OCI-LY7 (cell line): Measurements from ENCODE around the gene ZCCHC3. TPM values are rescaled to one million over a fixed set of nuclear protein-coding genes. Genes with fewer than 3 reads are reported as not detected.

Source experiments
- BruUV-seq: library from RNA; stranded (reverse); fragments of 400-500 nt; replicated peaks from 2 replicates; lab custom pipeline; 2021; lab: Mats Ljungman, UMichigan
- CTCF ChIA-PET: fragments of 300-600 bp; sonication (Branson Sonifier 250); formaldehyde crosslinking; loops from one replicate; lab custom pipeline; 2022; ENCODE audit warnings: antibody characterized with exemption; ENCODE audit not compliant: unreplicated experiment; lab: Charles Lee
- POLR2A ChIA-PET: fragments of 300-600 bp; sonication (Branson Sonifier 250); formaldehyde crosslinking; loops from one replicate; lab custom pipeline; 2022; ENCODE audit warnings: antibody characterized with exemption; lab: Charles Lee
- DNase-seq: peaks from one replicate; pipeline ENCODE4 v3.0.0-alpha.2; 2015; ENCODE audit warnings: low spot score
- H2AFZ ChIP-seq: fragments of 200-600 bp; sonication (generic), shearing (Covaris generic); 2 replicates; pipeline ENCODE4 v1.6.1; 2014; ENCODE audit warnings: mild to moderate bottlenecking, antibody characterized with exemption, low read length, moderate library complexity
- H3K27ac ChIP-seq: fragments of 200-600 bp; sonication (generic); 2 replicates; pipeline ENCODE4 v1.5.1; 2014; ENCODE audit warnings: mixed run types, low read depth, mild to moderate bottlenecking, moderate library complexity, low read length, inconsistent platforms; ENCODE audit not compliant: poor library complexity, severe bottlenecking
- H3K36me3 ChIP-seq: fragments of 200-600 bp; sonication (generic); 2 replicates; pipeline ENCODE4 v1.6.1; 2014; ENCODE audit warnings: mild to moderate bottlenecking, antibody characterized with exemption, low read length, moderate library complexity, mixed read lengths; ENCODE audit not compliant: insufficient read depth
- H3K4me1 ChIP-seq: fragments of 200-600 bp; sonication (generic); 2 replicates; pipeline ENCODE4 v1.5.1; 2014; ENCODE audit warnings: mild to moderate bottlenecking, low read length; ENCODE audit not compliant: insufficient read depth, poor library complexity, severe bottlenecking
- H3K4me2 ChIP-seq: fragments of 200-600 bp; sonication (generic); 2 replicates; pipeline ENCODE4 v1.6.1; 2014; ENCODE audit warnings: mild to moderate bottlenecking, low read length
- H3K4me3 ChIP-seq: fragments of 200-600 bp; sonication (generic); 2 replicates; pipeline ENCODE4 v1.5.1; 2014; ENCODE audit warnings: mild to moderate bottlenecking, low read depth, low read length; ENCODE audit not compliant: poor library complexity, severe bottlenecking
- H3K79me2 ChIP-seq: fragments of 200-600 bp; sonication (generic); 2 replicates; pipeline ENCODE4 v1.6.1; 2016; ENCODE audit warnings: low read depth, mild to moderate bottlenecking, low read length, moderate library complexity, mixed read lengths; ENCODE audit not compliant: insufficient read depth
- H3K9me2 ChIP-seq: fragments of 200-600 bp; sonication (generic); 2 replicates; pipeline ENCODE4 v1.6.1; 2016; ENCODE audit warnings: mild to moderate bottlenecking, low read length, mixed read lengths; ENCODE audit not compliant: insufficient read depth
- H3K9me3 ChIP-seq: fragments of 200-600 bp; sonication (generic); 2 replicates; pipeline ENCODE4 v1.6.1; 2014; ENCODE audit warnings: mild to moderate bottlenecking, mixed run types, low read length, mixed read lengths
- H4K20me1 ChIP-seq: fragments of 200-600 bp; sonication (generic); 2 replicates; pipeline ENCODE4 v1.6.1; 2014; ENCODE audit warnings: mild to moderate bottlenecking, antibody characterized with exemption, low read length, moderate library complexity, mixed read lengths; ENCODE audit not compliant: insufficient read depth
- CTCF ChIP-seq: fragments of 200-600 bp; sonication (generic); conservative IDR thresholded peaks from 2 replicates; pipeline ENCODE4 v1.5.1; 2014; ENCODE audit warnings: mild to moderate bottlenecking, antibody characterized with exemption, low read length, moderate library complexity, mixed read lengths
- EZH2phosphoT487 ChIP-seq: fragments of 200-600 bp; sonication (generic); IDR thresholded peaks from 2 replicates; pipeline ENCODE4 v1.6.1; 2018; ENCODE audit warnings: low read depth, borderline replicate concordance, mild to moderate bottlenecking, mixed run types, antibody characterized with exemption, low read length, moderate library complexity, mixed read lengths
- intact Hi-C: fragments of 100-400 bp; cut with micrococcal nuclease; formaldehyde crosslinking; loops from one replicate; pipeline ENCODE4 v1.10.0; 2022; ENCODE audit not compliant: unreplicated experiment
- total RNA-seq, 2 experiments: library from RNA; depleted of rRNA in 1 of 2; stranded (reverse); fragments of >200 nt in 1 of 2; shearing (Covaris generic) in 1 of 2; gene quantifications; 2 replicates each; pipeline ENCODE4 v1.2.3, GENCODE V29; 2014 to 2022

The ZCCHC3 gene
- total RNA-seq, 2 experiments from 2014 or later, result 35.6 to 45.3 TPM

- Histone ChIP-seq H3K4me2 (peak within 1 kb of the TSS; percentile 74), H3K79me2 (no peaks in the 10 kb centered on the region), H3K27ac (no peak within 1 kb of the TSS), H3K4me1 (peaks cover 22% of the 10 kb centered on the region), H3K9me2 (no peaks in the 10 kb centered on the region), H4K20me1 (no peaks in the 10 kb centered on the region), H3K36me3 (no peaks in the 10 kb centered on the region), H3K4me3 (peak within 1 kb of the TSS; percentile 71), H3K9me3 (no peaks in the 10 kb centered on the region), H2AFZ (peak within 1 kb of the TSS; percentile 95)
- BruUV-seq, result no TSS peak
- CTCF ChIA-PET, result no interaction called here
- intact Hi-C loops, result no loop called here
- peak; percentile 56; the same call in 1 of the 2 replicates for TF ChIP-seq CTCF
- TF ChIP-seq EZH2phosphoT487, result no peak
- peak; percentile 96 for DNase-seq
- POLR2A ChIA-PET, result interaction anchor here (0.6 kb wide), 1 partner anchor 90 kb away, joined by 4 read pairs; the partner anchor contains the start of gene TRIB3
These were observed 7.1 kb upstream of the ZCCHC3 start, which contains the start of gene C20orf96 for GRCh38 chr20:290084-290831. Gene C20orf96, minus strand, starts transcription at chr20:290750. Its CDS starts 140 bp downstream, at chr20:290610.

- Histone ChIP-seq H3K79me2 (peaks cover 25% of the 10 kb centered on the region), H2AFZ (no peak overlapping the region), H3K4me2 (no peak overlapping the region), H3K9me2 (no peaks in the 10 kb centered on the region), H3K9me3 (no peaks in the 10 kb centered on the region), H3K4me3 (no peak overlapping the region), H3K27ac (no peak overlapping the region), H3K4me1 (peaks cover 31% of the 10 kb centered on the region), H3K36me3 (peaks cover 2% of the 10 kb centered on the region), H4K20me1 (peaks cover 10% of the 10 kb centered on the region; the same call in 1 of the 2 replicates)
- intact Hi-C loops, result no loop called here
- POLR2A ChIA-PET, result interaction anchor here (1.1 kb wide), 1 partner anchor 29 kb away, joined by 4 read pairs; no protein-coding TSS in a partner anchor
- no peak for DNase-seq
- CTCF ChIA-PET, result no interaction called here
- BruUV-seq, result no TSS peak
- no peak for TF ChIP-seq EZH2phosphoT487
- no peak for TF ChIP-seq CTCF
These were observed 2.8 kb upstream of the ZCCHC3 start for GRCh38 chr20:294602-295001.

GRCh38 chr20:295804-296203 is 1.6 kb upstream of the ZCCHC3 start:
- H3K27ac ChIP-seq, result no peak overlapping the region
- no peaks in the 10 kb centered on the region for H3K9me2 ChIP-seq
- ChIA-PET CTCF (no interaction called here), POLR2A (no interaction called here)
- peaks cover 20% of the 10 kb centered on the region; the same call in 1 of the 2 replicates for H4K20me1 ChIP-seq
- peaks cover 14% of the 10 kb centered on the region for H3K36me3 ChIP-seq
- intact Hi-C loops, result no loop called here
- TF ChIP-seq CTCF, result no peak
- H3K4me2 ChIP-seq, result no peak overlapping the region
- no TSS peak for BruUV-seq
- peaks cover 39% of the 10 kb centered on the region for H3K4me1 ChIP-seq
- H3K9me3 ChIP-seq, result no peaks in the 10 kb centered on the region
- peaks cover 34% of the 10 kb centered on the region for H3K79me2 ChIP-seq
- no peak overlapping the region for H2AFZ ChIP-seq
- no peak overlapping the region for H3K4me3 ChIP-seq
- DNase-seq, result no peak
